Vagina (tissue), 2 donors: ENCODE results near the gene SULT4A1. TPM values are rescaled to one million over a fixed set of nuclear protein-coding genes. Genes with fewer than 3 reads are reported as not detected.

Experiments
- DNase-seq, 2 donors: peaks; one replicate each; pipeline ENCODE4 v3.0.0-alpha.2; 2017; ENCODE audit errors: extremely low spot score in 2 of 2
- H3K27ac ChIP-seq: fragments of 200-600 bp; sonication (generic); one replicate; pipeline ENCODE4 v1.5.1; 2019
- H3K27me3 ChIP-seq: fragments of 200-600 bp; sonication (generic); one replicate; pipeline ENCODE4 v1.5.1; 2019
- H3K36me3 ChIP-seq, 2 donors: fragments of 200-600 bp; sonication (generic); one replicate each; pipeline ENCODE4 v1.5.1; 2017 to 2019
- H3K4me1 ChIP-seq: fragments of 200-600 bp; sonication (generic); one replicate; pipeline ENCODE4 v1.5.1; 2019
- H3K4me3 ChIP-seq, 2 donors: fragments of 200-600 bp; sonication (generic); 1 replicate in 1 of 2; 2 replicates in 1 of 2; pipeline ENCODE4 v1.5.1; 2016 to 2019
- H3K9me3 ChIP-seq: fragments of 200-600 bp; sonication (generic); one replicate; pipeline ENCODE4 v1.5.1; 2019
- CTCF ChIP-seq, 3 experiments: fragments of 450-650 bp in 2 of 3; fragments of 200-600 bp in 1 of 3; sonication (generic) in 1 of 3; IDR thresholded peaks; one replicate each; pipeline ENCODE4 v1.5.1; 2017 to 2019; ENCODE audit warnings: antibody characterized with exemption in 3 of 3, mild to moderate bottlenecking in 2 of 3, moderate library complexity in 2 of 3
- POLR2A ChIP-seq, 2 donors: fragments of 450-650 bp; IDR thresholded peaks; one replicate each; pipeline ENCODE4 v1.6.1; 2017; ENCODE audit warnings: antibody characterized with exemption in 2 of 2, mild to moderate bottlenecking in 2 of 2, moderate library complexity in 2 of 2
- POLR2AphosphoS5 ChIP-seq, 2 donors: sonication (generic); formaldehyde crosslinking; IDR thresholded peaks; one replicate each; pipeline ENCODE4 v1.9.0; 2017; ENCODE audit warnings: antibody characterized with exemption in 2 of 2, mild to moderate bottlenecking in 2 of 2, low read depth in 1 of 2; ENCODE audit not compliant: insufficient read depth in 1 of 2
- intact Hi-C: fragments of 100-400 bp; cut with DNase I; formaldehyde crosslinking; loops from one replicate; pipeline ENCODE4 v1.15.1; 2023
- total RNA-seq: library from RNA; depleted of rRNA; stranded (reverse); fragments of >200 nt; gene quantifications from one replicate; pipeline ENCODE4 v1.2.3, GENCODE V29; 2016

Gene SULT4A1
- total RNA-seq, 1 donor from 2014 or later = 3.2 TPM

DNA sequence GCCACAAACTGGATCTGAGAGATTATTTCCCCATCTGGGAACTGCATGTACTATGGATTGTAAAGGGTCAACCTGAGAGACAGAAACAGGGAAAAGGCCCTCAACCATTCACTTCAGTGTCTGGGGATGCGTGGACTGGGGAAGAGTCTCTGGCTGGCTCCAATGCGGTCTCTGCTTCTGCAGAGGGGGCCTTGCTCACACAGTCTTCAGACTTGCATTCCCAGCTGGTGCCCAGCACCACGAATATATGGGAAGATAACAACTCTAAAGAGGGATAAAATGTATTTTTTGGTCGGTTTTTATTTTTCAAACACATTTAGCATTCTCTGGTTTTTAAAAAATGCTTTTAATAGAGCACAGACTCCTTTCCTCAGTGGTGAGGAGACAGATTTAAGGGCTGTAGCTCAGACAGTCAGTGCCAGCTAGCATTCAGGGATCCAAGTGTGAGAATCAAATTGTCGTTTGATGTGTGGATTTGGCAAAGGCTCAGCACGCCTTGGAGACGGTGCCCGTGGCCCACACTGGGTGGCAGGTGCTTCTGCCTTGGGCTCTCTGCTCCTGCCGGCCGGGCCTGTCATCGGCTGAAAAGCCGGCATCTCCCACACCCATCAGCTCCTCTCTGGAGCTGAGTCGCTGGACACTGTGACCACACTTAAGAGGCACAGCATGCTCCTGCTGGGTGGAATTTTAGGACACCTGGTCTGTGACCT lies 42.2 kb downstream of the SULT4A1 start:
- Histone ChIP-seq H3K27ac (no peak overlapping the region), H3K4me3 (no peak overlapping the region)
- DNase-seq = peak in 1 of 2 donors; percentile 70

DNA sequence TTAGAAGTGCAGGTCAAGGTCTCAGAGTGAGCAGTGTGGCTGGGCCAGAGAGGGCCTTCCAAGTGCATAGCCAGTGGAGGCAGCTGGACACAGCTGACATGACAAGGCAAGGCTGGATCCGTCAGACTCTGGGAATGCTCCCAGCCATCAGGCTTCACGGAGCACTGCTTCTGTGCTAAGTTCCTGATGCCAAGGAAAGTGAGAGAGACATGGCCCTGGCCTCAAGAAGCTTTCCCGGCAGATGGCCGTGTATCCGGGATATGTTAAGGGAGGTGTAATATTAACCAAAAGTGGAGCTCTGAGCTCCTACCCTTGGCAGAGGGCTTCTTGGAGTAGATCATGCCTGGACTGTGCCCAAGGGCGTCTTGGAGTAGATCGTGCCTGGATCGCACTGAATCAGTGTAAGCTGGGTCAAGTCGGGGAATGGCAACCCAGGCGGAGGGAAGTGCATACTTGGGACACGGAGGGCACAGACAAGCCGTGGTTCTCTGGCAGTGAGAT lies 42.8 kb downstream of the SULT4A1 start:
- DNase-seq = peak; percentile 58 to 67
- intact Hi-C loops = no loop called here
- Histone ChIP-seq H3K27ac (no peak overlapping the region), H3K9me3 (no peaks in the 10 kb centered on the region), H3K4me3 (no peak overlapping the region), H3K36me3 (no peaks in the 10 kb centered on the region), H3K4me1 (no peaks in the 10 kb centered on the region), H3K27me3 (no peaks in the 10 kb centered on the region)
- TF ChIP-seq POLR2AphosphoS5 (IDR thresholded peaks at IDR 0.05; ENCODE audit: insufficient read depth in 1 of 2, low read depth in 1 of 2) = no peak
- no peak for TF ChIP-seq POLR2A (IDR thresholded peaks at IDR 0.05)
- no peak for TF ChIP-seq CTCF (IDR thresholded peaks at IDR 0.05)

More for the DNA sequence above, 42.2 kb downstream of the SULT4A1 start:
- no peaks in the 10 kb centered on the region for H3K4me1 ChIP-seq
- no peaks in the 10 kb centered on the region for H3K36me3 ChIP-seq
- TF ChIP-seq POLR2A (IDR thresholded peaks at IDR 0.05) = no peak
- no peak for TF ChIP-seq CTCF (IDR thresholded peaks at IDR 0.05)
- no peak for TF ChIP-seq POLR2AphosphoS5 (IDR thresholded peaks at IDR 0.05; ENCODE audit: insufficient read depth in 1 of 2, low read depth in 1 of 2)
- intact Hi-C loops = no loop called here
- no peaks in the 10 kb centered on the region for H3K9me3 ChIP-seq
- no peaks in the 10 kb centered on the region for H3K27me3 ChIP-seq

DNA sequence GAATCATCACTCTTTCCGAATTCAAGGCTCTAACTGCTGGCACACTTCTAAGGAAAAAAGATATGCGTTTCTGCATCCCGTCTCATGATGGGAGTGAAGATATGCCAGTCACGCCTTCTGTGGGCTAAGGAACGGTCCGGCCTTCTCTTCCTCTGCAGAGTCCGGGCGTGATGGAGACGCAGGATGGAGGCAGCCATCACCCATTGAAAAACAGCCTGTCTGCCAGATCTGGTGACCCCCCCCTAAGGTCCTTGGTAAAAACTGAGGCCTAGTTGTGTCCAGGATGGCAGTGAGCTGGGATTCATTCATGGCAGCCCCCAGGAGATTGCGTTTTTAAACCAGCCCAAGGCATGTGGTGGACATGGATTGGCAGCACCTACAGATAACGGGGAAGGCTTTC lies 43.3 kb downstream of the SULT4A1 start:
- no peaks in the 10 kb centered on the region for H3K9me3 ChIP-seq
- intact Hi-C loops = no loop called here
- DNase-seq = peak; percentile 40 to 67
- H3K4me1 ChIP-seq = no peaks in the 10 kb centered on the region
- H3K27ac ChIP-seq = no peak overlapping the region
- no peaks in the 10 kb centered on the region for H3K27me3 ChIP-seq
- no peak overlapping the region for H3K4me3 ChIP-seq
- H3K36me3 ChIP-seq = no peaks in the 10 kb centered on the region
- TF ChIP-seq POLR2AphosphoS5 (IDR thresholded peaks at IDR 0.05; ENCODE audit: insufficient read depth in 1 of 2, low read depth in 1 of 2) (no peak), POLR2A (IDR thresholded peaks at IDR 0.05) (no peak), CTCF (IDR thresholded peaks at IDR 0.05) (no peak)

DNA sequence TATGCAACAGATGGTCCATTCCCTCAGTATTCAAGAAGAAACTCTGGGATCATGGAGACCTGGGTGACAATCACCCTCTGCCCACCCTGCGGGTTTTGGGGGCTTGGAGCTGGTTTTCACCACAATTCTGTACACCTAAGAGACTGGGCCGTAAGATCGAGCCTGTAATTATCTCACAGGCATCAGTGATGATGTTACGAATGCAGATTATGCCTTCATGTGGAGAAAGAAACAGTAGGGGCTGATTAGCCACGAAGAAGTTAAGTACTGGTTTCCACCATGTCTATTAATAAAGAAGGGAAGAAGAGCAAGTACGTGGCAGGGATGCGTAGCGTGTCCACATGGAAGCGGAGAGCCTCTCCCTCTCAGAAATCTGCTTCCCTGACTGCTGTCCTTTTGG lies 44.9 kb downstream of the SULT4A1 start:
- Histone ChIP-seq H3K4me1 (peaks cover 9% of the 10 kb centered on the region), H3K36me3 (no peaks in the 10 kb centered on the region), H3K27me3 (no peaks in the 10 kb centered on the region), H3K27ac (no peak overlapping the region), H3K9me3 (no peaks in the 10 kb centered on the region), H3K4me3 (no peak overlapping the region)
- intact Hi-C loops = no loop called here
- TF ChIP-seq POLR2A (IDR thresholded peaks at IDR 0.05) (no peak), POLR2AphosphoS5 (IDR thresholded peaks at IDR 0.05; ENCODE audit: insufficient read depth in 1 of 2, low read depth in 1 of 2) (no peak), CTCF (IDR thresholded peaks at IDR 0.05) (no peak)
- peak; percentile 54 to 55 for DNase-seq

- Histone ChIP-seq H3K4me1 (peaks cover 16% of the 10 kb centered on the region), H3K27me3 (no peaks in the 10 kb centered on the region), H3K4me3 (no peak overlapping the region), H3K27ac (no peak overlapping the region), H3K9me3 (no peaks in the 10 kb centered on the region), H3K36me3 (no peaks in the 10 kb centered on the region)
- intact Hi-C loops = no loop called here
- DNase-seq = peak; percentile 52 to 55
- no peak for TF ChIP-seq POLR2AphosphoS5 (IDR thresholded peaks at IDR 0.05; ENCODE audit: insufficient read depth in 1 of 2, low read depth in 1 of 2)
- TF ChIP-seq CTCF (IDR thresholded peaks at IDR 0.05) = no peak
- TF ChIP-seq POLR2A (IDR thresholded peaks at IDR 0.05) = no peak
Measured at GRCh38 chr22:43814264-43814663, 48.0 kb downstream of the SULT4A1 start.
